K562 (cell line): ENCODE results near the gene EHD2. TPM values are rescaled to one million over a fixed set of nuclear protein-coding genes. Genes with fewer than 3 reads are reported as not detected.

Source experiments
- ATAC-seq: fragments of 200-7000 bp; cut with Tn5 transposase; 3 replicates; pipeline ENCODE4 v1.9.1; 2020; ENCODE audit warnings: moderate library complexity
- BruUV-seq: library from RNA; stranded (reverse); fragments of 400-500 nt; replicated peaks from 2 replicates; lab custom pipeline; 2021; lab: Mats Ljungman, UMichigan
- CTCF ChIA-PET: fragments of 300-600 bp; formaldehyde crosslinking; extraction: SDS; loops from one replicate; lab custom pipeline; 2021; ENCODE audit warnings: low intra/inter-chr PET ratio; lab: Yijun Ruan, JAX
- POLR2A ChIA-PET: fragments of 300-600, 350-650 bp; sonication (Branson Sonifier 250); formaldehyde crosslinking; extraction: SDS; loops from one replicate; lab custom pipeline; 2021; ENCODE audit warnings: antibody characterized with exemption, inconsistent platforms; lab: Yijun Ruan, JAX
- DNase-seq, 4 experiments: peaks; one replicate each; pipeline versions ENCODE4 v3.0.0 to v3.0.0-alpha.2; 2011 to 2018; ENCODE audit warnings: low spot score in 3 of 4, mixed read lengths in 3 of 4; ENCODE audit errors: extremely low read depth in 1 of 4
- FAIRE-seq: peaks from 2 replicates; lab custom pipeline; 2011; peaks lifted over from hg19 to GRCh38; lab: Jason Lieb, UNC
- H2AFZ ChIP-seq: 2 replicates; pipeline ENCODE4 v1.6.0; 2011; ENCODE audit warnings: low read depth, low read length, control low read depth, inconsistent platforms
- H3K27ac ChIP-seq: fragments of 200-600 bp; 3 replicates; pipeline ENCODE4 v1.8.0; 2011; ENCODE audit warnings: low read depth, mild to moderate bottlenecking, control low read depth, inconsistent platforms, low read length, moderate library complexity, mixed read lengths; ENCODE audit errors: extremely low read depth
- H3K27me3 ChIP-seq, 2 experiments: fragments of 300-600 bp in 1 of 2; 2 replicates in 1 of 2; 3 replicates in 1 of 2; pipeline versions ENCODE4 v1.6.0 to v1.8.0; 2011; ENCODE audit warnings: inconsistent platforms in 2 of 2, low read length in 2 of 2, mild to moderate bottlenecking in 1 of 2, mixed read lengths in 1 of 2, moderate library complexity in 1 of 2; ENCODE audit not compliant: control insufficient read depth in 2 of 2, insufficient read depth in 2 of 2
- H3K36me3 ChIP-seq: fragments of 300-600 bp; 3 replicates; pipeline ENCODE4 v1.8.0; 2011; ENCODE audit warnings: mild to moderate bottlenecking, low read length, inconsistent platforms; ENCODE audit not compliant: control insufficient read depth, insufficient read depth
- H3K4me1 ChIP-seq, 2 experiments: fragments of 200-600 bp in 1 of 2; replicated peaks in 1 of 2; 2 replicates in 1 of 2; 3 replicates in 1 of 2; pipeline versions ENCODE4 v1.5.1 to v1.8.0; 2011; ENCODE audit warnings: inconsistent platforms in 2 of 2, low read length in 2 of 2, mild to moderate bottlenecking in 1 of 2, mixed read lengths in 1 of 2, moderate library complexity in 1 of 2; ENCODE audit not compliant: control insufficient read depth in 2 of 2, insufficient read depth in 2 of 2
- H3K4me2 ChIP-seq: 2 replicates; pipeline ENCODE4 v1.6.1; 2011; ENCODE audit warnings: low read length, control low read depth, inconsistent platforms, mixed read lengths; ENCODE audit not compliant: insufficient read depth
- H3K4me3 ChIP-seq: fragments of 200-600 bp; sonication (generic), shearing (Covaris generic); 2 replicates; pipeline ENCODE4 v1.5.1; 2016; ENCODE audit warnings: control low read depth, inconsistent platforms
- H3K79me2 ChIP-seq: fragments of 200-600 bp; 3 replicates; pipeline ENCODE4 v1.8.0; 2011; ENCODE audit warnings: low read length, inconsistent platforms; ENCODE audit not compliant: control insufficient read depth, insufficient read depth
- H3K9ac ChIP-seq, 2 experiments: 2 replicates each; pipeline versions ENCODE4 v1.6.0 to v1.6.1; 2011; ENCODE audit warnings: low read depth in 2 of 2, low read length in 2 of 2, control low read depth in 1 of 2, inconsistent platforms in 1 of 2, mild to moderate bottlenecking in 1 of 2, mixed read lengths in 1 of 2; ENCODE audit not compliant: insufficient read depth in 1 of 2
- H3K9me1 ChIP-seq: one replicate; pipeline ENCODE4 v1.6.0; 2011; ENCODE audit warnings: inconsistent platforms, mild to moderate bottlenecking, low read length, moderate library complexity; ENCODE audit not compliant: control insufficient read depth, insufficient read depth
- H3K9me3 ChIP-seq: replicated peaks from 2 replicates; pipeline ENCODE4 v1.5.1; 2011; ENCODE audit warnings: low read depth, low read length, inconsistent platforms; ENCODE audit not compliant: control insufficient read depth, insufficient read depth
- H4K20me1 ChIP-seq: replicated peaks from 2 replicates; pipeline ENCODE4 v1.6.1; 2011; ENCODE audit warnings: low read length, inconsistent platforms, mixed read lengths; ENCODE audit not compliant: control insufficient read depth, insufficient read depth
- BRD4 ChIP-seq: fragments of 200-600 bp; sonication (generic); IDR thresholded peaks from 2 replicates; pipeline ENCODE4 v1.6.1; 2017; ENCODE audit warnings: inconsistent platforms
- DNMT1 ChIP-seq: fragments of 450-650 bp; IDR thresholded peaks from 2 replicates; pipeline ENCODE4 v1.6.1; 2016; ENCODE audit warnings: antibody characterized with exemption, mild to moderate bottlenecking
- FOXA1 ChIP-seq: fragments of 450-650 bp; IDR thresholded peaks from 2 replicates; pipeline ENCODE4 v1.6.1; 2016; ENCODE audit warnings: mild to moderate bottlenecking, borderline replicate concordance
- POLR2G ChIP-seq: fragments of 200-400 bp; formaldehyde crosslinking; IDR thresholded peaks from 2 replicates; pipeline ENCODE4 v1.6.1; 2017; ENCODE audit warnings: low read depth, mild to moderate bottlenecking, antibody characterized with exemption, low read length, moderate library complexity
- RBM22 ChIP-seq: fragments of 200-400 bp; formaldehyde crosslinking; IDR thresholded peaks from 2 replicates; pipeline ENCODE4 v1.6.1; 2018; ENCODE audit warnings: low read length, low read depth; ENCODE audit not compliant: poor library complexity, severe bottlenecking
- TEAD2 ChIP-seq: fragments of 450-650 bp; IDR thresholded peaks from 2 replicates; pipeline ENCODE4 v1.6.1; 2016; ENCODE audit warnings: missing genetic modification characterization, control low read depth, missing compliant biosample characterization
- ZBTB33 ChIP-seq: sonication (generic); formaldehyde crosslinking; IDR thresholded peaks from 2 replicates; pipeline ENCODE4 v1.8.1; 2023; ENCODE audit warnings: mild to moderate bottlenecking, missing genetic modification reagents
- ZFP36 ChIP-seq: fragments of 150-350 bp; IDR thresholded peaks from 2 replicates; pipeline ENCODE4 v1.6.1; 2018; ENCODE audit warnings: low read length, low read depth; ENCODE audit not compliant: partially characterized antibody
- ZNF146 ChIP-seq: IDR thresholded peaks from one replicate; pipeline ENCODE4 v1.6.1; 2018; ENCODE audit warnings: missing compliant biosample characterization; ENCODE audit not compliant: unreplicated experiment
- ZNF436 ChIP-seq: fragments of 250-450, 450-650 bp; sonication (Bioruptor Pico); formaldehyde crosslinking; IDR thresholded peaks from 2 replicates; pipeline ENCODE4 v1.7.0; 2020; ENCODE audit warnings: mild to moderate bottlenecking
- ZNF445 ChIP-seq: fragments of 250-450 bp; sonication (Bioruptor Pico); IDR thresholded peaks from 2 replicates; pipeline ENCODE4 v1.4.0; 2020; ENCODE audit warnings: low read depth, mild to moderate bottlenecking, moderate library complexity
- ZNF778 ChIP-seq: fragments of 450-650 bp; formaldehyde crosslinking; IDR thresholded peaks from 2 replicates; pipeline ENCODE4 v1.4.0; 2020; ENCODE audit warnings: mild to moderate bottlenecking, moderate library complexity
- WGBS: fragments of 100-300 bp; shearing (Covaris generic); methylation state at CpG from one replicate; pipeline ENCODE4 v1.1.6; 2016; ENCODE audit warnings: low coverage, mixed read lengths; ENCODE audit not compliant: insufficient coverage; ENCODE audit errors: missing lambda C conversion rate; 5-methylcytosine and 5-hydroxymethylcytosine counted together
- in situ Hi-C: fragments of 300-500 bp; cut with MboI; formaldehyde crosslinking; loops from 4 replicates; pipeline ENCODE4 v1.15.0; 2018; ENCODE audit warnings: inconsistent platforms, mixed read lengths
- intact Hi-C: fragments of 100-400 bp; cut with micrococcal nuclease; formaldehyde crosslinking; loops from 2 replicates; pipeline ENCODE4 v1.14.2; 2022
- polyA plus RNA-seq, 8 experiments: library from polyadenylated mRNA; depleted of rRNA in 4 of 8; stranded (reverse) in 5 of 8; unstranded in 3 of 8; fragments of >200 nt; fragmentation: Nextera tagmentation in 2 of 8; fragmentation: Illumina TruSeq in 1 of 8; extraction: Ambion mirVana in 2 of 8; extraction: Trizol in 1 of 8; gene quantifications; 2 replicates each; pipeline versions ENCODE4 v1.2.1 to v1.2.3, GENCODE V29; 2011 to 2014; ENCODE audit warnings: inconsistent platforms in 1 of 8, missing spikeins in 1 of 8
- total RNA-seq, 7 experiments: library from RNA; depleted of rRNA in 6 of 7; stranded (reverse); fragments of >200 nt in 6 of 7; fragmentation: Illumina TruSeq in 2 of 7; extraction: Trizol in 2 of 7; gene quantifications; 2 replicates each; pipeline versions ENCODE4 v1.2.1 to v1.2.3, GENCODE V29; 2011 to 2021; ENCODE audit warnings: low replicate concordance in 1 of 7

EHD2 gene
- total and polyA plus RNA-seq, 9 of the 15 experiments (the other 6 are each of a cell fraction or from before 2014, with no cell fraction given), result 1.7 to 32.2 (median 3.0) TPM

GRCh38 chr19:47697863-47698609 lies 15.2 kb upstream of the EHD2 start (continued):
- TF ChIP-seq BRD4, result no peak
- TF ChIP-seq ZNF445 (CRISPR knock-in tag), result no peak
- TF ChIP-seq ZNF778 (CRISPR knock-in tag), result no peak

GRCh38 chr19:47698631-47699359 lies 14.4 kb upstream of the EHD2 start:
- Histone ChIP-seq H4K20me1 (no peaks in the 10 kb centered on the region), H3K27ac (no peak overlapping the region), H2AFZ (no peak overlapping the region), H3K79me2 (no peaks in the 10 kb centered on the region), H3K4me3 (no peak overlapping the region), H3K27me3 (no peaks in the 10 kb centered on the region), H3K36me3 (peaks cover 27% of the 10 kb centered on the region; the same call in 2 of the 3 replicates), H3K4me2 (no peak overlapping the region), H3K4me1 (peaks cover 0 to 24% of the 10 kb centered on the region in 2 experiments; a peak in 2 of 5 replicates), H3K9ac (no peak overlapping the region), H3K9me1 (no peaks in the 10 kb centered on the region), H3K9me3 (no peaks in the 10 kb centered on the region)
- WGBS, result 89% methylated on average over 20 of the region's 46 CpGs
- intact Hi-C loops, result loop anchor here (1.0 to 10.0 kb wide), 4 partner anchors 96 to 404 kb away; partner anchors contain the start of gene NAPA
- no TSS peak for BruUV-seq
- in situ Hi-C loops, result loop anchor here (5.0 kb wide), 1 partner anchor 261 kb away; no protein-coding TSS in a partner anchor
- TF ChIP-seq ZBTB33 (CRISPR knock-in tag) (0 out of 2 replicates have a peak, but pooled peaks have one; percentile 20), RBM22 (peak; percentile 27), ZNF146 (CRISPR knock-in tag) (no peak), POLR2G (peak; percentile 42; the same call in 1 of the 2 replicates), FOXA1 (no peak), TEAD2 (tag) (no peak), DNMT1 (no peak), ZNF436 (CRISPR knock-in tag) (no peak), ZFP36 (peak; percentile 52)
- ChIA-PET POLR2A (interaction anchor here (0.6 to 1.8 kb wide), 4 partner anchors 8 to 455 kb away, joined by 3 to 5 read pairs (median 3); no protein-coding TSS in a partner anchor), CTCF (interaction anchor here (0.5 to 5.6 kb wide), 5 partner anchors 9 to 262 kb away, joined by 3 to 79 read pairs (median 6); no protein-coding TSS in a partner anchor)
- no peak for ATAC-seq
- DNase-seq, result no peak
- FAIRE-seq, result no peak
